SK-N-SH treated with all-trans-retinoic acid at 6 μM for 48 hours (cell line): ENCODE measurements around the gene PPP1R26.
"Not testable (repeated sequence)": the region's sequence is repeated elsewhere in the genome, so short reads cannot be mapped to it uniquely, and the experiment has no call there.

ENCODE experiments used
- ATAC-seq: fragments of 200-7000 bp; cut with Tn5 transposase; 3 replicates; pipeline ENCODE4 v1.9.1; 2020; ENCODE audit warnings: mild to moderate bottlenecking, moderate library complexity
- ARNTL ChIP-seq: fragments of 450-650 bp; formaldehyde crosslinking; IDR thresholded peaks from 2 replicates; pipeline ENCODE4 v1.5.0; 2020; ENCODE audit warnings: low read depth, mild to moderate bottlenecking, moderate library complexity, borderline replicate concordance
- CSDC2 ChIP-seq: fragments of 250-450 bp; sonication (Bioruptor Pico); IDR thresholded peaks from 2 replicates; pipeline ENCODE4 v1.5.0; 2020; ENCODE audit warnings: mild to moderate bottlenecking, moderate library complexity
- CSRNP3 ChIP-seq: fragments of 250-450 bp; sonication (Bioruptor Pico); IDR thresholded peaks from 2 replicates; pipeline ENCODE4 v1.5.1; 2021; ENCODE audit warnings: mild to moderate bottlenecking, moderate library complexity
- ESRRG ChIP-seq: fragments of 250-450 bp; sonication (Bioruptor Pico); IDR thresholded peaks from 2 replicates; pipeline ENCODE4 v1.6.1; 2021; ENCODE audit warnings: mild to moderate bottlenecking
- GLIS3 ChIP-seq: fragments of 250-450 bp; sonication (Bioruptor Pico); IDR thresholded peaks from 2 replicates; pipeline ENCODE4 v1.5.0; 2020; ENCODE audit warnings: mild to moderate bottlenecking, moderate library complexity
- ISL1 ChIP-seq: fragments of 250-450 bp; sonication (Bioruptor Pico); IDR thresholded peaks from 2 replicates; pipeline ENCODE4 v2.1.2; 2022; ENCODE audit warnings: mild to moderate bottlenecking, moderate library complexity
- OSR1 ChIP-seq: fragments of 250-450 bp; sonication (Bioruptor Pico); IDR thresholded peaks from 2 replicates; pipeline ENCODE4 v1.8.0; 2022; ENCODE audit warnings: moderate library complexity, mild to moderate bottlenecking, inconsistent platforms
- PATZ1 ChIP-seq: fragments of 250-450 bp; sonication (Bioruptor Pico); IDR thresholded peaks from 2 replicates; pipeline ENCODE4 v1.8.0; 2020; ENCODE audit warnings: mild to moderate bottlenecking, moderate library complexity, borderline replicate concordance
- POU6F1 ChIP-seq: fragments of 250-450 bp; sonication (Bioruptor Pico); IDR thresholded peaks from 2 replicates; pipeline ENCODE4 v1.8.0; 2021; ENCODE audit warnings: low read depth, mild to moderate bottlenecking, moderate library complexity, borderline replicate concordance
- PPARA ChIP-seq: fragments of 250-450 bp; sonication (Bioruptor Pico); IDR thresholded peaks from 2 replicates; pipeline ENCODE4 v1.5.0; 2020; ENCODE audit warnings: mild to moderate bottlenecking, borderline replicate concordance
- RARB ChIP-seq: fragments of 250-450 bp; sonication (Bioruptor Pico); IDR thresholded peaks from 2 replicates; pipeline ENCODE4 v1.8.0; 2021; ENCODE audit warnings: mild to moderate bottlenecking, moderate library complexity
- SNAI2 ChIP-seq: fragments of 250-450 bp; sonication (Bioruptor Pico); IDR thresholded peaks from 2 replicates; pipeline ENCODE4 v1.5.0; 2020; ENCODE audit warnings: mild to moderate bottlenecking, moderate library complexity
- TOX ChIP-seq: fragments of 250-450 bp; sonication (Bioruptor Pico); IDR thresholded peaks from 2 replicates; pipeline ENCODE4 v1.8.0; 2021; ENCODE audit warnings: mild to moderate bottlenecking, moderate library complexity, borderline replicate concordance
- TSHZ2 ChIP-seq: fragments of 250-450 bp; sonication (Bioruptor Pico); IDR thresholded peaks from 2 replicates; pipeline ENCODE4 v1.5.0; 2020; ENCODE audit warnings: mild to moderate bottlenecking, moderate library complexity
- ZC3H10 ChIP-seq: fragments of 250-450 bp; sonication (Bioruptor Pico); IDR thresholded peaks from 2 replicates; pipeline ENCODE4 v1.5.1; 2021; ENCODE audit warnings: mild to moderate bottlenecking, moderate library complexity
- ZFP3 ChIP-seq: fragments of 250-450 bp; sonication (Bioruptor Pico); IDR thresholded peaks from 2 replicates; pipeline ENCODE4 v1.5.0; 2020; ENCODE audit warnings: mild to moderate bottlenecking, moderate library complexity
- ZFP30 ChIP-seq: fragments of 450-650 bp; formaldehyde crosslinking; IDR thresholded peaks from 2 replicates; pipeline ENCODE4 v1.5.0; 2022; ENCODE audit warnings: mild to moderate bottlenecking, moderate library complexity
- ZNF565 ChIP-seq: fragments of 450-650 bp; formaldehyde crosslinking; conservative IDR thresholded peaks from 2 replicates; pipeline ENCODE4 v1.5.0; 2020; ENCODE audit warnings: low read depth, mild to moderate bottlenecking, moderate library complexity
- ZNF70 ChIP-seq: fragments of 450-650 bp; formaldehyde crosslinking; IDR thresholded peaks from 2 replicates; pipeline ENCODE4 v1.5.0; 2020; ENCODE audit warnings: mild to moderate bottlenecking, moderate library complexity
- ZNF8 ChIP-seq: fragments of 450-650 bp; formaldehyde crosslinking; IDR thresholded peaks from 2 replicates; pipeline ENCODE4 v1.5.0; 2020; ENCODE audit warnings: mild to moderate bottlenecking, moderate library complexity

The PPP1R26 gene

GRCh38 chr9:135526730-135527571, 47.4 kb downstream of the PPP1R26 start:
- TF ChIP-seq ZFP3 (CRISPR knock-in tag) (no peak), ZNF8 (CRISPR knock-in tag) (no peak), ZNF70 (CRISPR knock-in tag) (no peak), ZC3H10 (no peak), CSDC2 (CRISPR knock-in tag) (no peak)
- no peak for ATAC-seq

GRCh38 chr9:135528842-135529435, 49.4 kb downstream of the PPP1R26 start:
- not testable (repeated sequence) for ATAC-seq

GRCh38 chr9:135530146-135530545, 50.6 kb downstream of the PPP1R26 start:
- TF ChIP-seq PPARA (CRISPR knock-in tag) (no peak), ARNTL (no peak), RARB (no peak), ZC3H10 (no peak), ZFP30 (CRISPR knock-in tag) (no peak), SNAI2 (CRISPR knock-in tag) (no peak), TOX (no peak), ESRRG (no peak), PATZ1 (CRISPR knock-in tag) (no peak), ZFP3 (CRISPR knock-in tag) (no peak), ZNF8 (CRISPR knock-in tag) (no peak), ISL1 (no peak), GLIS3 (CRISPR knock-in tag) (no peak), CSDC2 (CRISPR knock-in tag) (no peak)
- TF ChIP-seq, all 23 proteins: peak for 0
- no peak for ATAC-seq

- no peak for ATAC-seq
- TF ChIP-seq OSR1 (CRISPR knock-in tag), result no peak
- TF ChIP-seq PPARA (CRISPR knock-in tag), result no peak
- TF ChIP-seq ESRRG, result no peak
- TF ChIP-seq SNAI2 (CRISPR knock-in tag), result no peak
- no peak for TF ChIP-seq TOX
- no peak for TF ChIP-seq CSRNP3 (CRISPR knock-in tag)
- TF ChIP-seq GLIS3 (CRISPR knock-in tag), result no peak
- TF ChIP-seq CSDC2 (CRISPR knock-in tag), result no peak
- TF ChIP-seq PATZ1 (CRISPR knock-in tag), result no peak
- no peak for TF ChIP-seq ZC3H10
- no peak for TF ChIP-seq ISL1
- no peak for TF ChIP-seq POU6F1 (CRISPR knock-in tag)
- TF ChIP-seq ZNF565 (CRISPR knock-in tag), result no peak
- no peak for TF ChIP-seq TSHZ2 (CRISPR knock-in tag)
Observed at GRCh38 chr9:135531096-135531495, 51.5 kb downstream of the PPP1R26 start.
